ENCODE measurements around the gene PRPF8. TPM values are rescaled to one million over a fixed set of nuclear protein-coding genes. Genes with fewer than 3 reads are reported as not detected.

The PRPF8 gene
- total and polyA plus RNA-seq, 2 of the 13 experiments (the other 11 are each of a cell fraction or from before 2014, with no cell fraction given): 112 to 179 TPM

- TF ChIP-seq DZIP1 (CRISPR knock-in tag; IDR thresholded peaks at IDR 0.05): no peak
- TF ChIP-seq HOXA9 (CRISPR knock-in tag; IDR thresholded peaks at IDR 0.05; ENCODE audit: borderline replicate concordance): no peak
- TF ChIP-seq SRF (IDR thresholded peaks at IDR 0.05; ENCODE audit: low read depth, low read length): no peak
- TF ChIP-seq KLF16 (CRISPR knock-in tag; IDR thresholded peaks at IDR 0.05): peak in 1 of 2 experiments; percentile 61; a peak in 1 of 4 replicates
- TF ChIP-seq ZNF770 (CRISPR knock-in tag; IDR thresholded peaks at IDR 0.05): peak; percentile 49; the same call in 1 of the 2 replicates
- TF ChIP-seq GPN1 (CRISPR knock-in tag; IDR thresholded peaks at IDR 0.05; ENCODE audit: borderline replicate concordance): no peak
- TF ChIP-seq ESRRA (CRISPR knock-in tag; IDR thresholded peaks at IDR 0.05; ENCODE audit: low read depth): peak; percentile 25; the same call in 1 of the 2 replicates
- no peak for TF ChIP-seq ATF2 (CRISPR knock-in tag; IDR thresholded peaks at IDR 0.05)
- no peak for TF ChIP-seq MAFK (conservative IDR thresholded peaks at IDR 0.05 in 1 of 2, IDR thresholded peaks at IDR 0.05 in 1 of 2; ENCODE audit: low read length in 2 of 2)
- 0 out of 2 replicates have a peak, but pooled peaks have one; percentile 10 for TF ChIP-seq SIN3A (IDR thresholded peaks at IDR 0.05; ENCODE audit: borderline replicate concordance, low read depth, low read length)
- no peak for TF ChIP-seq PRMT3 (CRISPR knock-in tag; IDR thresholded peaks at IDR 0.05; ENCODE audit: borderline replicate concordance, low read depth)
- no peak for TF ChIP-seq ZNF839 (CRISPR knock-in tag; IDR thresholded peaks at IDR 0.05; ENCODE audit: borderline replicate concordance)
- no peak for TF ChIP-seq TFDP1 (CRISPR knock-in tag; IDR thresholded peaks at IDR 0.05; ENCODE audit: borderline replicate concordance)
- 0 out of 2 replicates have a peak, but pooled peaks have one; percentile 26 for TF ChIP-seq HIVEP1 (CRISPR knock-in tag; IDR thresholded peaks at IDR 0.05)
- TF ChIP-seq GFI1 (CRISPR knock-in tag; IDR thresholded peaks at IDR 0.05; ENCODE audit: borderline replicate concordance): peak; percentile 61; the same call in 1 of the 2 replicates
- peak; percentile 77; the same call in 1 of the 2 replicates for TF ChIP-seq KLF12 (CRISPR knock-in tag; IDR thresholded peaks at IDR 0.05; ENCODE audit: borderline replicate concordance)
- TF ChIP-seq FOXJ3 (CRISPR knock-in tag; IDR thresholded peaks at IDR 0.05; ENCODE audit: borderline replicate concordance): no peak
- TF ChIP-seq NAIF1 (CRISPR knock-in tag; IDR thresholded peaks at IDR 0.05; ENCODE audit: borderline replicate concordance): no peak
Measured at GRCh38 chr17:1709971-1710806, 25.5 kb upstream of the PRPF8 start, which contains the start of gene TLCD2 (continued).
